ENCODE measurements around the gene JMJD1C. TPM values are rescaled to one million over a fixed set of nuclear protein-coding genes. Genes with fewer than 3 reads are reported as not detected.

Gene JMJD1C
- total RNA-seq, 1 experiment from 2014 or later = 66.3 TPM

DNA sequence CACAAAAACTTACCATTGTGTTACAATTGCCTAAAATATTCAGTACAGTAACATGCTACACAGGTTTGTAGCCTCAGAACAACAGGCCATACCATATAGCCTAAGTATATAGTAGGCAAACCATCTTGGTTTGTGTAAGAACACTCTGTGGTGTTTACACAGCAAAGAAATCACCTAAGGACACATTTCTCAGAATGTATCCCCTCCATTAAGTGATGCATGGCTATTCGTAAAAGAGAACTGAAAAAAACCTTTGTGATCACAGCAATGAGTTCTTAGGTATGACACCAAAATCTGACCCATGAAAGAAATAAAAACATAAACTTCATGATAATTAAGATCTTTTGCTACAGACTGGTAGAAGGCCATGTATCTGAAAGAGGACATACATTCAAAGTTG, 121.5 kb downstream of the JMJD1C start:
- intact Hi-C loops (cut with micrococcal nuclease) = no loop called here
- Histone ChIP-seq H3K4me1 (ENCODE audit: control insufficient read depth in 1 of 2, insufficient read depth in 2 of 2, low read length in 2 of 2) (0 out of 4 replicates have a peak, but pooled peaks cover 0 to 8% of the 10 kb centered on the region in 2 experiments), H3K4me2 (ENCODE audit: low read length) (no peak overlapping the region), H2AFZ (ENCODE audit: low read depth, low read length, poor library complexity, severe bottlenecking) (no peak overlapping the region), H3K4me3 (replicated peaks in 1 of 2; ENCODE audit: low read depth in 1 of 2, low read length in 2 of 2) (no peak overlapping the region), H3K9ac (ENCODE audit: low read length) (no peak overlapping the region), H3K79me2 (ENCODE audit: insufficient read depth, low read length) (peaks cover 75% of the 10 kb centered on the region), H4K20me1 (ENCODE audit: insufficient read depth) (0 out of 2 replicates have a peak, but pooled peaks cover 4% of the 10 kb centered on the region), H3K27ac (ENCODE audit: low read depth, low read length) (no peak overlapping the region), H3K36me3 (ENCODE audit: control insufficient read depth in 1 of 2, insufficient read depth in 2 of 2, low read length in 2 of 2) (no peaks in the 10 kb centered on the region), H3K27me3 (ENCODE audit: insufficient read depth, low read length) (no peaks in the 10 kb centered on the region), H3K9me3 (ENCODE audit: control insufficient read depth in 1 of 2, insufficient read depth in 1 of 2, low read depth in 1 of 2, low read length in 2 of 2) (no peaks in the 10 kb centered on the region), H3K9me2 (ENCODE audit: insufficient read depth) (no peaks in the 10 kb centered on the region)
- RAD21 ChIA-PET (ENCODE audit: low non-redundant PET in 1 of 2, low total read pairs in 2 of 2, uncharacterized antibody in 2 of 2, unreplicated experiment in 2 of 2) = no interaction called here
- no peak for DNase-seq (ENCODE audit: low read depth, low spot score)
- CTCF ChIA-PET = no interaction called here
- BruUV-seq (replicated peaks) = no TSS peak
- TF ChIP-seq TCF7L2 (IDR thresholded peaks at IDR 0.05; ENCODE audit: borderline replicate concordance, extremely low read depth, insufficient read depth, insufficient read length) (no peak), YY1 (IDR thresholded peaks at IDR 0.05; ENCODE audit: extremely low read depth, insufficient replicate concordance, low read depth, low read length) (no peak), EZH2phosphoT487 (IDR thresholded peaks at IDR 0.05; ENCODE audit: borderline replicate concordance) (no peak), RAD21 (IDR thresholded peaks at IDR 0.05; ENCODE audit: low read depth) (no peak), ZFX (IDR thresholded peaks at IDR 0.05) (no peak), ELF1 (IDR thresholded peaks at IDR 0.05; ENCODE audit: borderline replicate concordance, low read depth) (no peak), EGR1 (IDR thresholded peaks at IDR 0.05; ENCODE audit: low read depth) (no peak), SIN3A (IDR thresholded peaks at IDR 0.05; ENCODE audit: low read depth) (no peak), CBX3 (IDR thresholded peaks at IDR 0.05; ENCODE audit: low read depth) (no peak), POLR2A (IDR thresholded peaks at IDR 0.05; ENCODE audit: borderline replicate concordance, extremely low read depth, insufficient read depth, insufficient read length) (no peak), JUND (IDR thresholded peaks at IDR 0.05) (no peak), SP1 (IDR thresholded peaks at IDR 0.05; ENCODE audit: low read depth) (no peak), POLR2AphosphoS5 (IDR thresholded peaks at IDR 0.05; ENCODE audit: low read depth, low read length) (no peak), SRF (IDR thresholded peaks at IDR 0.05; ENCODE audit: low read depth) (no peak), MAX (IDR thresholded peaks at IDR 0.05) (no peak), CTCF (IDR thresholded peaks at IDR 0.05 in 2 of 3, conservative IDR thresholded peaks at IDR 0.05 in 1 of 3; ENCODE audit: borderline replicate concordance in 1 of 3, insufficient read depth in 1 of 3, low read depth in 2 of 3, low read length in 2 of 3) (no peak), CEBPB (IDR thresholded peaks at IDR 0.05; ENCODE audit: low read depth) (no peak)
- TF ChIP-seq, protein P1, sequence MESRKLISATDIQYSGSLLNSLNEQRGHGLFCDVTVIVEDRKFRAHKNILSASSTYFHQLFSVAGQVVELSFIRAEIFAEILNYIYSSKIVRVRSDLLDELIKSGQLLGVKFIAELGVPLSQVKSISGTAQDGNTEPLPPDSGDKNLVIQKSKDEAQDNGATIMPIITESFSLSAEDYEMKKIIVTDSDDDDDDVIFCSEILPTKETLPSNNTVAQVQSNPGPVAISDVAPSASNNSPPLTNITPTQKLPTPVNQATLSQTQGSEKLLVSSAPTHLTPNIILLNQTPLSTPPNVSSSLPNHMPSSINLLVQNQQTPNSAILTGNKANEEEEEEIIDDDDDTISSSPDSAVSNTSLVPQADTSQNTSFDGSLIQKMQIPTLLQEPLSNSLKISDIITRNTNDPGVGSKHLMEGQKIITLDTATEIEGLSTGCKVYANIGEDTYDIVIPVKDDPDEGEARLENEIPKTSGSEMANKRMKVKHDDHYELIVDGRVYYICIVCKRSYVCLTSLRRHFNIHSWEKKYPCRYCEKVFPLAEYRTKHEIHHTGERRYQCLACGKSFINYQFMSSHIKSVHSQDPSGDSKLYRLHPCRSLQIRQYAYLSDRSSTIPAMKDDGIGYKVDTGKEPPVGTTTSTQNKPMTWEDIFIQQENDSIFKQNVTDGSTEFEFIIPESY (IDR thresholded peaks at IDR 0.05; ENCODE audit: extremely low read depth, insufficient replicate concordance, low read length) = no peak
- TF ChIP-seq, protein P2, sequence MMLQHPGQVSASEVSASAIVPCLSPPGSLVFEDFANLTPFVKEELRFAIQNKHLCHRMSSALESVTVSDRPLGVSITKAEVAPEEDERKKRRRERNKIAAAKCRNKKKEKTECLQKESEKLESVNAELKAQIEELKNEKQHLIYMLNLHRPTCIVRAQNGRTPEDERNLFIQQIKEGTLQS (IDR thresholded peaks at IDR 0.05) = no peak
- POLR2A ChIA-PET = no interaction called here
- ATAC-seq = no peak

Data from HCT116 (cell line).